NCI-H460 (cell line): ENCODE measurements around the gene DOK7. TPM values are rescaled to one million over a fixed set of nuclear protein-coding genes. Genes with fewer than 3 reads are reported as not detected.

ENCODE experiments used
- DNase-seq: peaks from one replicate; pipeline ENCODE4 v3.0.0-alpha.2; 2016; ENCODE audit warnings: low read depth; ENCODE audit errors: extremely low read depth
- total RNA-seq: library from RNA; depleted of rRNA; stranded (reverse); fragments of >200 nt; shearing (Covaris generic); gene quantifications from 2 replicates; pipeline ENCODE4 v1.2.3, GENCODE V29; 2014

DOK7 gene
- total RNA-seq, 1 experiment from 2014 or later, result 0.05 TPM

DNA sequence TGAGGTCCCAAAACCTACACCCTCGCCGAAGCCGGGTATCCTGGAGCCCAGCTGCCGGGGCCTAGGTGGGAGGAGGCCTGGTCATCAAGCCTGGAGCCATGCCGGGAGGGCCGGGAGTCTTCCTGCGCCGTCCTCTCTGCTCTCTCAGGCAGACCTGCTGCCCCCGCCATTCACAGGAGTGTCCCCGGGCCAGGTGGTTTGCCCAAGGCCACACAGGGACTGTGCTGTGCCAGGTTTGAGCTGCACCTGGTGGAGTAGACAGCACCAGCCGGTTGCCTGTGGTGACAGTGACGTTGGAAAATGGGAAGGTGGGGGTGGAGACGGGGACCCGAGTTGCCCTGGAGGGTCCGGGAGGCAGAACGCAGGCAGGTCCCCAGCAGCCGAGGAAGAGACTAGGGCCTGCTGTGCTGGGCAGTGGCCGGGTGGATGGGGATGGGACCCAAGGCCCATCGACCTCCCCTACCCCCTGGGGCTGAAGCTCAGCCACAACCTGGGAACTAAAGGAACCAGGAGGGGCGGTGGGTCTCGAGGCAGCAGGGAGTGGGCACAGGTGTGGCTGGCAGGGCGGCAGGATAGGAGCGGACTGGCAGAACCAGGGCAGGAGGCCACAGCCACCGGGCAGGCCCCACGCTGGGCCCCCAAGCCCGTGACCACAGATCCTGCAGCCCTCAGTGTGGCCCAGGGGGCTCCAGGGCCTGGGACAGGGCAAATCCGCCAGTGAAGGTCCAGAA, 9.5 kb downstream of the DOK7 start:
- no peak for DNase-seq

DNA sequence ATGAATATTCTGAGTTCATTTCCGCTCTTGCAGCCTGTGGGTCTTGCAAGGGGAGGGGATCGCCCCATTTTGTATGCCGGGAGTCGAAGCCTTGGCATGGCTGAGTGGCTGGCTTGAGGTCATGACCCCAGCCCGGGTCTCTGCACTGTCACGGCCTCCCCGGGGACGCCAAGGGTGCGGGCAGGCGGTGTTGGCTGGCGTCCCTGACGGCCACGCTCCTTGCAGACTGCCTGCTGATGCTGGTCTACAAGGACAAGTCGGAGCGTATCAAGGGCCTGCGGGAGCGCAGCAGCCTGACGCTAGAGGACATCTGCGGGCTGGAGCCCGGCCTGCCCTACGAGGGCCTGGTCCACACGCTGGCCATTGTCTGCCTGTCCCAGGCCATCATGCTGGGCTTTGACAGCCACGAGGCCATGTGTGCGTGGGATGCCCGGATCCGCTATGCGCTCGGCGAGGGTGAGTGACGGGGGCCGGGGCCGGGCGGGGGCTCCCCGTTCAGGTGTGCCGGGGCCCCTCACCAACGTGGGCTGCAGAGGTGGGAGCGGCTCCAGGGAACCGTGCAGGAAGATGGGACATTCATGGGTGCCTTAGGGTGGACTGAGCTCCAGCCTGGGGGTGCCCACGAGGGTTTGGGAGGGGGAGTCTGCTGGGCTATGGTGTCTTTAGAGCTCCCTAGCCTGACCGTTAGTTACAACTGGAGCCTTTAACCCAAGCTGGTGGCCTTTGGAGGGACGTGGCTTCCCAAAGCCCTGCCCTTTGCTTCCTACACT, 10.3 kb downstream of the DOK7 start:
- DNase-seq, result no peak

DNA sequence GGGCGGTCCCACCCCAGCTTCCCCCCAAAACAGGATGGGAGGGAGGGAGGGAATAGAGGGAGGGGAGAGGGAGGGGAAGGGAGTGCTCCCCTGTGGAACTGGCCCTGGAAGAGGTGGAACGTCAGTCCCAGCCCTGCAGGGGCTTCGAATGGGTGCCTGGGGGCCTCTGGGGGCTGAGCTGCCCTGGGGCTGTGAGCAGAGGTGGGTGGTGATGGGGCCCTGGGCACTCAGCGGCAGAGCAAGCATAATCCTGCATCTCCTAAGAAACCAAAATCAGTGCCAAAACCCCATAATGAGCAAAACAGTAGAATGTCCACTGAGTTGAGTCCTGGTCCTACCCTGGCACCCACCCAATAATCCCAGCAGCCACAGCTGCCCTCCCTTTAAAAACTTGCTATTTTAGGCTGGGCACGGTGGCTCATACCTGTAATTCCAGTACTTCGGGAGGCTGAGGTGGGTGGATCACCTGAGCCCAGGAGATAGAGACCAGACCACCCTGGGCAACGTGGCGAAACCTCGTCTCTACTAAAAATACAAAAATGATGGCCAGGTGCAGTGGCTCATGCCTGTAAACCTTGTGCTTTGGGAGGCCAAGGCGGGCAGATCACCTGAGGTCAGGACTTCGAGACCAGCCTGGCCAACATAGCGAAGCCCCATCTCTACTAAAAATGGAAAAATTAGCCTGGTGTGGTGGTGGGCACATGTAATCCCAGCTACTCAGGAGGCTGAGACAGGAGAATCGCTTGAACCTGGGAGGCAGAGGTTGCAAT, 11.1 kb downstream of the DOK7 start:
- no peak for DNase-seq

DNA sequence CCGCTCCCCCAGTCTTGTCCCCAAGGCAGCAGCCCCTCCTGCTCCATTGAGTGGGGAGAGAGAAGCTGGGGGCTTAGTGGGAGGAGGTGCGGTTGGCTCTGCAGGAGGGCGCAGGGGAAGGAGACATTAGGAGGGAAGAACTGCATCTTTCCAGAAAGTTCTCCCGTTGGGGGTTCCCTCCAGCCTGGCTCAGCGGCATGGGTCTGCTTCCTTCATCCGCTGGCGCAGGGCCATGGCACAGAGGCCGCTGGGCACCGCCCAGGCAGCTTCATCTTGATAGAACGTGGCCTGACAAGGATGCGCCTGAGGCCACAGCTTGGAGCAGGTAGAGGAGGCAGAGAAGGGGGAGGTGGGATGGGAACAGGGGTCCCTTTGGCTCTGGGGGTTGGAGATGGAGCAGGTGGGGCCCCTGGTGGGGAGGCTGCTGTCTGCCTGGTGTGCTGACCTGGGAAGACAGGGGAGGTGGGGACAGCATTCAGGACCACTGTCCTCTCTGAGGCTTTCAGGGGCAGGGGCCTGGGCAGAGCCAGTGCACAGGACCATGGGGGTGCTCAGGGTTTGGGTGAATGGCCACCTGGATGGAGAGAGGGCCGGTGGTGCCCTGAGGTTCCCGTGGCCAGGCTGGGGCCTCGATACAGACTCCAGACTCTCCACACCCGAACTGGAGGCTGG, 12.1 kb downstream of the DOK7 start:
- no peak for DNase-seq

DNA sequence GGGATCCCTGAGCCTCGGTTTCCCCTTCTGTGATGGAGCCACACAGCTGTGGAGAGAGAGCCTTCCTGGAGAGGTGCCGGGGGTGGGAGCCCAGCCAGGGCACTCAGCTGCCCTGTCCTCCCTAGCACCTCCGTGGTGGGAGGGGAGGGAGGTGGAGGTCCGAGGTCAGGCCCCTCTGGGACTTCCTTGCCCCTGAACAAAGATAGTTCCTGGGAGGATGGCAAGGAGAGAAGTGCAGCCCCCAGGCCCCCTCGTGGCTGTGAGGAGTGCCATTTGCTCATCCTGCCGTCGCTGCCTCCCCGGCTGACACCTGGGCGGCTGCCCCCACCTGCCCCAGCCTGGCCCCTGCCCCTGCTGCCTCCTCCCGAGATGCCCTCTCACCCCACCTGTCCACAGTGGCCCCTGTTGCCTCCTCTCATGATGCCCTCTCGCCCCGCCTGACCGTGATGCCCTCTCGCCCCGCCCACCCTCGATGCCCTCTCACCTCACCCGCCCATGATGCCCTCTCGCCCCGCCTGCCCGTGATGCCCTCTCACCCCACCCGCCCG, 12.7 kb downstream of the DOK7 start:
- DNase-seq, result no peak

DNA sequence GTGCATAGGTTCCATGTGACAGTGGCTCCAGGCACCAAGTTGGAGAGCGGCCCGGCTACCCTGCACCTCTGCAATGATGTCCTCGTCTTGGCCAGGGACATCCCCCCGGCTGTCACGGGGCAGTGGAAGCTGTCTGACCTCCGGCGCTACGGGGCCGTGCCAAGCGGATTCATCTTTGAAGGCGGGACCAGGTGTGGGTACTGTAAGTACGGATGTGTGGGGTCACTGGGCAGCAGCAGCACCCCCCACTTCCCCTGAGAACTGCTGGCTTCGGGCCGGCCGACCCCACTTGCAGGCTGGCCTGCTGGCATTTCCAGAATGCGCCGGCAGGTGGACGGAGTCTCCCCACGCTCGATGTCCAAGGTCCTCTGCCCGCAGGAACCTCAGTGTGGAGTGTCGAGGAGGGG, 13.2 kb downstream of the DOK7 start:
- DNase-seq, result no peak

DNA sequence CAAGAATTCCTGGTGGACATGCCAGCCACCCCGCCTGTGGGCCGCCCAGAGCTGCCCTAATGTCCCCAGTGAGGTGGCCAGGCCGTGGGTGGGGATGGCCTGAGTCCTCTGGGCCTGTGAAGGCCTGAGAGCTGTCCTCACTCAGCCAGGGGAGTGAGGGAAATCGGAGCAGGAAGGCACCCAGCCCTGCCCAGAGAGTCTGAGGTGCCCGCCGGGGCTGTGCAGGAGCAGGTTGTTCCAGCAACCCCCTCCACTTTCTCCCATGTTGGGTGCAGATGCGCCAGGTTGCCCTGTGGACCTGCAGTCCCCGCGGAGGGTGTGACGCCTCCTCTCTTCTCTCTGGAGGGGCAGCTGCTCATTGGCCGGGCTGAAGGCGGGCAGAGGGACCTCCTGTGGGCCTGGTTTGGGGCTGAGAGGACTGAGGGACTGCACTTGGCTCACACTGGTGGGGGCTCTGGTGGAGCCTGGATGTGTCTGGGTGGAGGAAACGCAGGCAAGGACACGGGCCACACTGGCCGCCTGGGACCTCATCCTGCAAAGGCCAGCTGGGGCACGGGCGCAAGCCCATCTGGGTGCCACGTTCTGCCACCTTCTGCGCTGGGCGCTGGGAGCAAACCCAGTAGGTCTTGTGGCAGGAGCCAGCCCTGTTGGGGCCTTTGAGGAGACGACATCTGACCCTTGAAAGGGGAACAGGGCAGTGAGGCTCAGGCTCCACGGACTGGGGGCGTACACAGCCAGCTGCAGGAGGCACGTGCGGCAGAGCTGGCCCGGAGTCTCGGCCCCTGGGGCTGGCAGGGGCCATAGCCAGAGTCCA, 14.0 kb downstream of the DOK7 start:
- DNase-seq, result no peak

DNA sequence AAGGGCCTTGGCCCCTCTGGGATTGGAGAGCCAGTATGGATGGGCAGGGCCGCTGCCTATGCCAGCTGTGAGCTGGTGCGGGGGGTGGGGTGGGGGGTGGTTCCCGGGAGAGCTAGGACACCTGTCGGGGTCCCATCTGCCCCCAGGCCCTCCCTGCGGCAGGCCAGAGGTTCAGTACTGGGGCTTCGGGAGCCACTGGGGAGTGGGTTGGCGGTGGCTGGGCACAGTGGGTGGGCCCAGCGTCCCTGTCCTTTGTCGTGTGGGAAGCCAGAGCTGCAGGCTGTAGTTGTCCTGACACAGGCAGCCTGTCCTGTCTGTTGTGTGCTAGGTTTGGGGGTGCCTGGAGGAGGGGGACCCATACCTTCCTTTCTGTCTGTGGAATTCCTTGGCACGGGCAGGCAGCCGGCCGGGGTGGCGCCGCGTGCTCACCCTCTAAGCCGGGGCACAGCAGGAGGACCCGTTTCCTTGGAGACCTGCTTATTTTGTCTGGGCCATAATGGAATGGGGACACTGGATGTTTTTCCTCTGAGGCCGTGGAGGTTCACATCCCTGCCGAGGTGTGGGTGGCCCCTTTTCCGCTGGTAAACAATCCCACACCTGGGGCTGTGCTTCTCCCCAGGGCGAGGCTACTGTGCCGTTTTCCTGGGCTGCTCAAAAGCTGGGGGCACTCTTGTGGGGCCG, 14.8 kb downstream of the DOK7 start:
- no peak for DNase-seq

DNA sequence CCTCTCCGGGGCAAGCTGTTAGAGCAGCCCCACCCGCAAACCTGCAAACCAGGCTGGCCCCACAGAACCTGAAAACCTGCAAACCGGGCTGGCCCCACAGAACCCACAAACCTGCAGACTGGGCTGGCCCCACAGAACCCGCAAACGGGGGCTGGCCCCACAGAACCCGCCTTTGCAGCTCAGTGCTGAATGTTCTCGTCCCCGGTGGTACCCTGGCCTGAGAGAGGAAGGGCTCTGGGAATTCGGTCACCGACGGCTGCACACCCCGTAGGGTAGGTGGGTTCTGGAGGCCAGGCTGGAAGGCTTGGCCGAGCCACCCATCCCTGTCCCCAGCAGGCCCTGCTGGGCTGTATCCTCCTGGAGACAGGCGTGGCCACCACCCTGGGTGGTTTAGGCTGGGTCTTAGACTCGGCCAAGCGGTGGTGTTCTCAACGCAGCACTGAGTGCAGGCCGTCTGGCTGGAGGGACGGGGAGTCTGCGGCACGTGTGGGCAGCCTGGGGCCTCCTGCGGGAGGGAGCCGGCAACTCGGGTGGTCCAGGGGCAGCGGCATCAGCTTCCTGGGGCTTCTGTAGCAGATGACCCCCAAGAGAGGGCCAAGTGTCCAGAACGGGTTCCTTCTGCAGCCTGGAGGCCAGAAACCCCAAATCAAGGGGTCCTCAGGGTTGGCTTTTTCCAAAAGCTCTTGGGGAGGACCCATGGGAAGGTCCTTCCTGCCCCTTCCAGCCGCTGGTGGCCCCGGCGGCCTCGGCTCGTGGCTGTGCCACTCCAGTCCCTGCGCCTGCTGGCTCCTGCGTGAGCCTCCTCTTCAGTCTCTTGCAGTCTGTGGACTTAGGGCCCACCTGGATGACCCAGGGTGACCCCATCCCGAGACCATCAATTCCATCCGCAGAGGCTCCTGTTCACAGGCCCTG, 15.6 kb downstream of the DOK7 start:
- DNase-seq, result no peak

DNA sequence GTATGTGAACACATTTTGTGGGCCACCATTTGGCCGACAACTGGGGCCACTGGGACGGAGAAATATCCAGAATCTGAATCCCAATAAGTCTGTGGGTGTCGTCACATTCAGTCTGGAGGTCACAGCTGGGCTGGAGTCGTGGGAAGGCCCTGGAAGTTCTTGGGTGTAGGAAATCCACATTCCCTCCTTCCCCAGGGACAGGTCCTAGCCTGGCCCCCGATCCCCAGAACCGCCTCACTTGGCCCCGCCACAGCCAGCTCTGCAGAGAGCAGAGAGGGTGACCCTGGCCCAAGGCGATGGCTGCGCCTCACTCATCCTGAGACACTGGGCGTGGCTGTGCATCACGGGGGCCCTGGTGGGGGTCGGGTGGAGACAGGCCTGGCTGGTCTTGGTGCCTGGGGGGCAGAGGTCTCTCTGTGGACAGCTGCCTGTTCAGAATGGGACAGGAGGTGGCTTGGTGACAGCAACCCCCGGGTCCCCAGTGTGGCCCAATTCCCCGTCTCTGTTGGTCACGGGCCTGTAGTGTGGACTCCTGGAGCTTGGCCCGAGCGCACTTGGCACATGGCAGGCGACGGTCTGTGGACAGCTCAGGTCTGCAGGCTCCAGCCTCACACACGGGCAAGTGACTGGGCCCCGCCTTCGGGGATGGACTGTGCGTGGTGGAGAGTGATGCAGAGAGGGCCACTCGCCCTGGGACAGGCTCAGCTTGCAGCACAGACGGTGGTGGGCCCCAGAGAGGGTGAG, 16.4 kb downstream of the DOK7 start:
- DNase-seq, result no peak

DNA sequence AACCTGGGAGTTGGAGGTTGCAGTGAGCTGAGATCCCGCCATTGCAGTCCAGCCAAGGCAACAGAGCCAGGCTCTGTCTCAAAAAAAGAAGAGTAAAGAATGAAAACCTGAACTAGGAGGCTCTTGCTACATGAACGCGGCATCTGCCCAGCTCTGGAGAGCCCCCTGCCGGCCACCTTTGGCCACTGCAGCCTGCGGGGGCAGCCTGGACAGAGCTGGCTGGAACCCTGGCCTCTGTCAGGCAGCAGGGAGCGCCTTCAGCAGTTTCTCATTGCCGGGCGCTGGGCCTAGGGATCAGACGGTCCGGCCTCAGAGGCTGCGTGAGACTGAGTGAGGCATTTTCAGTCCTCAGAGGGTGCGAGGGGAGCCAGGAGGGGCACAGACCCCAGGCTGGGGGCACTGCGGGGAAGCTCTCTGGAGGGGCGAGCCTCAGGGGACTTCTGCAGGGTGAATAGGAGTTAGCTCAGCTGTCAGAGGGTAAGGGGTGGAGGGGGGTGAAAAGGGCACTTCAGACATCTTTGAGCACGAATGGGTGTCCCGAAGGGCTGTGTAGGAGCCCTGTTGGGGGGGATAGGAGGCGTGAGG, 17.5 kb downstream of the DOK7 start:
- DNase-seq, result peak; percentile 53

DNA sequence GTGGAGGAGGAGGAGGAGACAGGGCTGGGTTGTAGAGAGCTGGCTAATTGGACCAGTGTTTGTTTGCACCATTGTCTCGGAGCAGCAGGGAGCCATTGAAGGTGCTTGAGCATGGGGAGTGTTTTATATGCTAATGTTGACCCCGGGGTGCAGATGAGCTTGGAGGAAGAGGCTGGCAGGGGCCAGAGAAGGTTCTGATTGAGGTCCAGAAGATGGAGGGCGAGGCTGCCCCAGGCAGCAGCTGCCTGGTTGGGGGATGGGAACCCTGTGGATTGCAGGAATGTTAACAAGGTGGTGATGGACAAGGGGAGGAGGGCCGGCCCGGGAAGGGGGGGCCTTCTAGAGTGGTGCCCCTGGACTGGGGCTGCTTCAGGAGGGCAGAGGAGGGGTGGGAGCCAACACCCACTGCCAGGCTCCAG, 18.0 kb downstream of the DOK7 start:
- no peak for DNase-seq

DNA sequence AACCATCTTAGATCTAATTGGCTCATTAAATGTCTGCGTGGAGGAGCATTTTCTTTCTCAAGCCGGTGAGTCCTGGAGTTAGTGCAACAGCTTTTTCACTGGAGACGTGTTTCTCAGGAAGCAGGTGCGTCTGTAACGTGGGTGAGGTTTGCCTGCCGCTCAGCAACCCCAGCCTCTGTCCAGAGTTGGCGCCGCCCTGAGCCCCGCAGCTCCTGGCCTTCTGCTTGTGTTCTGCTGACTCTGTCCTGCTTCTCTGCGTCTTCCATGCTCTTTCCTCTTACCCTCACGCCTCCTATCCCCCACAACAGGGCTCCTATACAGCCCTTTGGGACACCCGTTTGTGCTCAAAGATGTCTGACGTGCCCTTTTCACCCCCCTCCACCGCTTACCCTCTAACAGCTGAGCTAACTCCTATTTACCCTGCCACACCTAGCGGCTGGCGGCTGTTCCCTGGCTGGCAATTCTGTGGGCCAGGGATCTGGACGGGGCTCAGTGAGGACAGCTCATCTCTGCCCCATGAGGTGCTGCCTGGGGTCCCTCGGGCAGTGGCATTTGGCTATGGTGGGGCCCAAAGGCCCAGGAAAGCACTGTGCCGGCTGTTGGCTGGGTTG, 18.8 kb downstream of the DOK7 start:
- DNase-seq, result no peak

DNA sequence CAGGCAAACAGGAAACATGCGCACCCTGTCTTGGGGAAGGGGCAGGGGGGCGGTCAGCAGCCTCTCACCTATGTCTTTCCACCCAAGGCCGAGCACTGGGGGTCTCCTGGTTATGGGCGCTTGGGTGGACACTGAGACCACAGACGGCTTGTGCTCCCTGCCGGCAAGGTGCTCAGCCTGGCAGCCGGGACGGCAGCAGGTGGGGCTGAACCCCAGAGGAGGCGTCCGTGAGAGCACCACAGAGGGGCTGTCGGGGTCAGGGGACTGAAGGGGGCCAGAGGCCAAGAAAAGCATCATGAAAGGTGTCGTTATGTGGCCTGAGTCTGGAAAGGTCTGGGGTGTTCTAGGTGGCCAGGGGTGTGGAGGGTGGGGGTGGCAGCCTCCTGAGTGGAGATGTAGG, 19.6 kb downstream of the DOK7 start:
- DNase-seq, result no peak

DNA sequence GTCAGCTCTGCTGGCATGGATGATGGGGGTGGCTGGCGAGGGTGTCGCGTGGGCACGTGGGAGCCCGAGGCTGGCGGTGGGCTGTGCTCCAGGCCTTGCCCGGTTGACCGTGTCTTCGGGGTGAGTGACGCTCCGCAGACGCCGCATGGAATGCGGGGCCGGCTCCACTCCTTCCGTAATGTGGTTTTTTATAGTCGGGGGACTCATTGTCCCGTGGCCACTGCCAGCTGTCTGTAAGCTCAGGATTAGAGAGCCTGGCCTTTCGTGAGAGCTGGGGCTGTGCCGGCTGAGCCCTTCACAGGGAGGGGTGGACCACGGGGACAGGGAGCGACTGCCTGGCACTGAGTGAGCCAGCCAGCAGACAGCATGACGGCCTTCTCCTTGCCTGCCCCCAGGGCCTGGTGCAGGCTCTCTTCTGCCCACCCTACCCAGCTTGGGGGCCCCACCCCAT, 20.4 kb downstream of the DOK7 start:
- no peak for DNase-seq
